H54 (cell line): Measurements from ENCODE around the gene TMOD4.
A peak's percentile ranks its signal among the peaks of the same experiment; 100 is the strongest.
"Not testable (repeated sequence)": the region's sequence is repeated elsewhere in the genome, so short reads cannot be mapped to it uniquely, and the experiment has no call there.

Source experiments
- DNase-seq: peaks from one replicate; pipeline ENCODE4 v3.0.0; 2011; ENCODE audit warnings: low spot score, mixed read lengths; ENCODE audit not compliant: insufficient read length
- FAIRE-seq: peaks from 3 replicates; lab custom pipeline; 2011; peaks lifted over from hg19 to GRCh38; lab: Jason Lieb, UNC
- POLR2A ChIP-seq: IDR thresholded peaks from 2 replicates; pipeline ENCODE4 v1.6.1; 2011; ENCODE audit warnings: low read depth, mild to moderate bottlenecking, low read length

TMOD4 gene

GRCh38 chr1:151175863-151176262 is at the start of gene TMOD4:
Gene TMOD4, minus strand, starts transcription at chr1:151175981. Its CDS starts 1,106 bp downstream, at chr1:151174875.
- no peak for DNase-seq
- no peak for TF ChIP-seq POLR2A
- no peak for FAIRE-seq

- no peak for TF ChIP-seq POLR2A
- no peak for DNase-seq
- no peak for FAIRE-seq
Measured at GRCh38 chr1:151222130-151222529, 46.3 kb upstream of the TMOD4 start.

GRCh38 chr1:151221616-151222015 is 45.8 kb upstream of the TMOD4 start:
- TF ChIP-seq POLR2A: no peak
- no peak for FAIRE-seq
- DNase-seq: no peak

- no peak for FAIRE-seq
- no peak for TF ChIP-seq POLR2A
- no peak for DNase-seq
Measured at GRCh38 chr1:151213560-151213959, 37.8 kb upstream of the TMOD4 start.

GRCh38 chr1:151211972-151212705 is 36.4 kb upstream of the TMOD4 start:
- no peak for TF ChIP-seq POLR2A
- no peak for FAIRE-seq
- DNase-seq: no peak

GRCh38 chr1:151210830-151211229 is 35.0 kb upstream of the TMOD4 start:
- FAIRE-seq: no peak
- DNase-seq: peak; percentile 19
- no peak for TF ChIP-seq POLR2A

- FAIRE-seq, DNase-seq: not testable (repeated sequence)
Measured at GRCh38 chr1:151205381-151205965, 29.7 kb upstream of the TMOD4 start.

GRCh38 chr1:151199873-151200581 is 24.2 kb upstream of the TMOD4 start:
- TF ChIP-seq POLR2A: no peak
- peak; percentile 66 for DNase-seq
- no peak for FAIRE-seq

- TF ChIP-seq POLR2A: peak; percentile 89
- peak; percentile 55 for FAIRE-seq
- DNase-seq: peak; percentile 97
Measured at GRCh38 chr1:151198254-151199127, 22.7 kb upstream of the TMOD4 start, which contains the start of gene PIP5K1A. Gene PIP5K1A, plus strand, starts transcription at chr1:151198552. Its CDS starts 445 bp downstream, at chr1:151198997.

- no peak for TF ChIP-seq POLR2A
- no peak for FAIRE-seq
- no peak for DNase-seq
Measured at GRCh38 chr1:151197863-151198253, 22.1 kb upstream of the TMOD4 start.

- no peak for TF ChIP-seq POLR2A
- DNase-seq (no peak), FAIRE-seq (no peak)
Measured at GRCh38 chr1:151196292-151196800, 20.6 kb upstream of the TMOD4 start.

- not testable (repeated sequence) for FAIRE-seq
- DNase-seq: peak; percentile 86
- TF ChIP-seq POLR2A: peak; percentile 46; the same call in 1 of the 2 replicates
Measured at GRCh38 chr1:151194894-151195594, 19.3 kb upstream of the TMOD4 start.
